Measurements from ENCODE around the gene BTBD19. TPM values are rescaled to one million over a fixed set of nuclear protein-coding genes. Genes with fewer than 3 reads are reported as not detected.
A peak's percentile ranks its signal among the peaks of the same experiment; 100 is the strongest.

Gene BTBD19
- total RNA-seq, 1 experiment from 2014 or later = 11.6 TPM

GRCh38 chr1:44803312-44804095 is 4.8 kb upstream of the BTBD19 start:
- H3K79me2 ChIP-seq (ENCODE audit: insufficient read depth, low read length) = peaks cover 51% of the 10 kb centered on the region
- ChIA-PET POLR2A (interaction anchor here (0.6 kb wide), 1 partner anchor 14 kb away, joined by 3 read pairs; no protein-coding TSS in a partner anchor), RAD21 (ENCODE audit: low non-redundant PET in 1 of 2, low total read pairs in 2 of 2, uncharacterized antibody in 2 of 2, unreplicated experiment in 2 of 2) (no interaction called here), CTCF (no interaction called here)
- H4K20me1 ChIP-seq (ENCODE audit: insufficient read depth) = no peaks in the 10 kb centered on the region
- no peak overlapping the region; the same call in 1 of the 2 replicates for H3K9ac ChIP-seq (ENCODE audit: low read length)
- TF ChIP-seq CBX3 (IDR thresholded peaks at IDR 0.05; ENCODE audit: low read depth) = no peak
- TF ChIP-seq CTCF (IDR thresholded peaks at IDR 0.05 in 2 of 3, conservative IDR thresholded peaks at IDR 0.05 in 1 of 3; ENCODE audit: borderline replicate concordance in 1 of 3, insufficient read depth in 1 of 3, low read depth in 2 of 3, low read length in 2 of 3) = no peak
- no peak for TF ChIP-seq FOSL1 (IDR thresholded peaks at IDR 0.05; ENCODE audit: low read depth)
- no peak for TF ChIP-seq CEBPB (IDR thresholded peaks at IDR 0.05; ENCODE audit: low read depth)
- no peak for TF ChIP-seq ELF1 (IDR thresholded peaks at IDR 0.05; ENCODE audit: borderline replicate concordance, low read depth)
- TF ChIP-seq POLR2A (IDR thresholded peaks at IDR 0.05; ENCODE audit: borderline replicate concordance, extremely low read depth, insufficient read depth, insufficient read length) = no peak
- no peak for TF ChIP-seq YY1 (IDR thresholded peaks at IDR 0.05; ENCODE audit: extremely low read depth, insufficient replicate concordance, low read depth, low read length)
- no peak for TF ChIP-seq ZBTB33 (IDR thresholded peaks at IDR 0.05; ENCODE audit: extremely low read depth, insufficient replicate concordance, low read length)
- DNase-seq (ENCODE audit: low read depth, low spot score) (no peak), ATAC-seq (no peak)
- H2AFZ ChIP-seq (ENCODE audit: low read depth, low read length, poor library complexity, severe bottlenecking) = no peak overlapping the region
- peak overlapping the region; percentile 25; the same call in 1 of the 2 replicates for H3K27ac ChIP-seq (ENCODE audit: low read depth, low read length)
- H3K4me2 ChIP-seq (ENCODE audit: low read length) = peak overlapping the region; percentile 93
- BruUV-seq (replicated peaks) = no TSS peak
- H3K9me2 ChIP-seq (ENCODE audit: insufficient read depth) = no peaks in the 10 kb centered on the region
- H3K9me3 ChIP-seq (ENCODE audit: control insufficient read depth in 1 of 2, insufficient read depth in 1 of 2, low read depth in 1 of 2, low read length in 2 of 2) = no peaks in the 10 kb centered on the region
- H3K36me3 ChIP-seq (ENCODE audit: control insufficient read depth in 1 of 2, insufficient read depth in 2 of 2, low read length in 2 of 2) = peaks cover 3 to 46% of the 10 kb centered on the region in 2 experiments; a peak in 3 of 4 replicates
- H3K4me3 ChIP-seq (replicated peaks in 1 of 2; ENCODE audit: low read depth in 1 of 2, low read length in 2 of 2) = no peak overlapping the region
- H3K27me3 ChIP-seq (ENCODE audit: insufficient read depth, low read length) = no peaks in the 10 kb centered on the region
- intact Hi-C loops (cut with micrococcal nuclease) = no loop called here
- peaks cover 41 to 91% of the 10 kb centered on the region in 2 experiments for H3K4me1 ChIP-seq (ENCODE audit: control insufficient read depth in 1 of 2, insufficient read depth in 2 of 2, low read length in 2 of 2)

All from HCT116 (cell line).